H9 (cell line): Measurements from ENCODE around the gene SLC25A17. TPM values are rescaled to one million over a fixed set of nuclear protein-coding genes. Genes with fewer than 3 reads are reported as not detected.
A peak's percentile ranks its signal among the peaks of the same experiment; 100 is the strongest.

Source experiments
- DNase-seq: peaks from one replicate; pipeline ENCODE4 v3.0.0-alpha.2; 2017
- H2AFZ ChIP-seq: one replicate; pipeline ENCODE4 v1.6.1; 2013; ENCODE audit warnings: mild to moderate bottlenecking, low read length, control low read depth, moderate library complexity
- H2AK5ac ChIP-seq: 2 replicates; pipeline ENCODE4 v1.6.1; 2013; ENCODE audit warnings: low read length, control low read depth, mixed read lengths; ENCODE audit not compliant: insufficient read length
- H2BK120ac ChIP-seq: one replicate; pipeline ENCODE4 v1.6.1; 2013; ENCODE audit warnings: low read depth, mild to moderate bottlenecking, low read length, control low read depth, inconsistent platforms; ENCODE audit not compliant: poor library complexity, severe bottlenecking
- H2BK12ac ChIP-seq: 2 replicates; pipeline ENCODE4 v1.6.1; 2013; ENCODE audit warnings: low read length, control low read depth, mixed read lengths, low read depth; ENCODE audit not compliant: insufficient read length
- H2BK15ac ChIP-seq: 2 replicates; pipeline ENCODE4 v1.6.1; 2013; ENCODE audit warnings: low read depth, low read length, control low read depth
- H2BK20ac ChIP-seq: one replicate; pipeline ENCODE4 v1.6.1; 2013; ENCODE audit warnings: low read depth, mild to moderate bottlenecking, low read length, control low read depth, inconsistent platforms; ENCODE audit not compliant: poor library complexity, severe bottlenecking
- H2BK5ac ChIP-seq: 2 replicates; pipeline ENCODE4 v1.6.1; 2013; ENCODE audit warnings: low read length, control low read depth, mixed read lengths; ENCODE audit not compliant: insufficient read length
- H3K14ac ChIP-seq: 2 replicates; pipeline ENCODE4 v1.6.1; 2013; ENCODE audit warnings: low read length, control low read depth; ENCODE audit not compliant: insufficient read depth
- H3K18ac ChIP-seq: 2 replicates; pipeline ENCODE4 v1.6.1; 2013; ENCODE audit warnings: low read depth, mild to moderate bottlenecking, mixed read lengths, low read length, control low read depth; ENCODE audit not compliant: insufficient read length
- H3K23ac ChIP-seq: 2 replicates; pipeline ENCODE4 v1.6.1; 2013; ENCODE audit warnings: low read length, control low read depth, mixed read lengths, low read depth; ENCODE audit not compliant: insufficient read length
- H3K23me2 ChIP-seq: 2 replicates; pipeline ENCODE4 v1.6.1; 2013; ENCODE audit warnings: low read depth, mild to moderate bottlenecking, mixed read lengths, low read length, control low read depth; ENCODE audit not compliant: insufficient read length, poor library complexity, severe bottlenecking
- H3K27ac ChIP-seq: 2 replicates; pipeline ENCODE4 v1.5.1; 2013; ENCODE audit warnings: low read length, control low read depth, mixed read lengths, low read depth; ENCODE audit not compliant: insufficient read length
- H3K27me3 ChIP-seq: 2 replicates; pipeline ENCODE4 v1.6.1; 2013; ENCODE audit warnings: low read length, control low read depth, inconsistent platforms; ENCODE audit not compliant: insufficient read depth
- H3K4ac ChIP-seq: 2 replicates; pipeline ENCODE4 v1.6.1; 2013; ENCODE audit warnings: low read depth, mild to moderate bottlenecking, control low read depth, inconsistent platforms, low read length, moderate library complexity
- H3K4me1 ChIP-seq: 2 replicates; pipeline ENCODE4 v1.6.1; 2013; ENCODE audit warnings: low read length, control low read depth, inconsistent platforms; ENCODE audit not compliant: insufficient read depth
- H3K4me2 ChIP-seq: 2 replicates; pipeline ENCODE4 v1.6.1; 2013; ENCODE audit warnings: low read length, control low read depth, mixed read lengths; ENCODE audit not compliant: insufficient read length, insufficient read depth
- H3K56ac ChIP-seq: 2 replicates; pipeline ENCODE4 v1.6.1; 2013; ENCODE audit warnings: low read depth, mild to moderate bottlenecking, mixed read lengths, low read length, control low read depth; ENCODE audit not compliant: insufficient read length
- H3K79me1 ChIP-seq: 2 replicates; pipeline ENCODE4 v1.6.1; 2013; ENCODE audit warnings: low read depth, mild to moderate bottlenecking, moderate library complexity, low read length, control low read depth, inconsistent platforms; ENCODE audit not compliant: insufficient read depth, poor library complexity, severe bottlenecking
- H3K79me2 ChIP-seq: 2 replicates; pipeline ENCODE4 v1.6.1; 2013; ENCODE audit warnings: low read length, control low read depth, inconsistent platforms; ENCODE audit not compliant: insufficient read depth
- H3K9ac ChIP-seq: 2 replicates; pipeline ENCODE4 v1.6.1; 2013; ENCODE audit warnings: low read length, control low read depth, mixed read lengths; ENCODE audit not compliant: insufficient read length; ENCODE audit errors: extremely low read depth
- H3K9me3 ChIP-seq: one replicate; pipeline ENCODE4 v1.6.1; 2013; ENCODE audit warnings: low read depth, low read length, inconsistent platforms; ENCODE audit not compliant: control insufficient read depth
- H3T11ph ChIP-seq: one replicate; pipeline ENCODE4 v1.6.1; 2013; ENCODE audit warnings: mild to moderate bottlenecking, low read length, control low read depth, inconsistent platforms
- H4K20me1 ChIP-seq: one replicate; pipeline ENCODE4 v1.6.1; 2013; ENCODE audit not compliant: control insufficient read depth, insufficient read length, insufficient read depth
- H4K5ac ChIP-seq: 2 replicates; pipeline ENCODE4 v1.6.1; 2013; ENCODE audit warnings: low read depth, mild to moderate bottlenecking, mixed read lengths, low read length, control low read depth; ENCODE audit not compliant: insufficient read length
- H4K8ac ChIP-seq: replicated peaks from 2 replicates; pipeline ENCODE4 v1.6.1; 2013; ENCODE audit warnings: low read length, control low read depth, mixed read lengths, low read depth; ENCODE audit not compliant: insufficient read length
- H4K91ac ChIP-seq: 2 replicates; pipeline ENCODE4 v1.6.1; 2013; ENCODE audit warnings: low read depth, mild to moderate bottlenecking, moderate library complexity, mixed read lengths, low read length, control low read depth; ENCODE audit not compliant: insufficient read length
- H3K27ac Mint-ChIP-seq, 3 experiments: 2 replicates in 2 of 3; 3 replicates in 1 of 3; pipeline ENCODE4 v1.8.0; 2020 to 2021; ENCODE audit warnings: mixed read lengths in 3 of 3, mild to moderate bottlenecking in 1 of 3, moderate library complexity in 1 of 3
- H3K27me3 Mint-ChIP-seq: 2 replicates; pipeline ENCODE4 v1.8.0; 2021; ENCODE audit warnings: low read depth, mild to moderate bottlenecking, moderate library complexity, mixed read lengths
- H3K36me3 Mint-ChIP-seq, 3 experiments: 2 replicates in 2 of 3; 3 replicates in 1 of 3; pipeline ENCODE4 v1.8.0; 2020 to 2021; ENCODE audit warnings: low read depth in 3 of 3, mixed read lengths in 3 of 3; ENCODE audit not compliant: insufficient read depth in 1 of 3
- H3K4me1 Mint-ChIP-seq, 2 experiments: 2 replicates each; pipeline ENCODE4 v1.8.0; 2020; ENCODE audit warnings: mixed read lengths in 2 of 2
- H3K4me3 Mint-ChIP-seq, 2 experiments: 2 replicates in 1 of 2; 3 replicates in 1 of 2; pipeline ENCODE4 v1.8.0; 2020 to 2021; ENCODE audit warnings: mild to moderate bottlenecking in 2 of 2, mixed read lengths in 2 of 2, moderate library complexity in 1 of 2
- H3K9me3 Mint-ChIP-seq, 2 experiments: 2 replicates in 1 of 2; 3 replicates in 1 of 2; pipeline ENCODE4 v1.8.0; 2020; ENCODE audit warnings: mild to moderate bottlenecking in 2 of 2, mixed read lengths in 2 of 2, moderate library complexity in 1 of 2
- total RNA-seq: library from RNA; stranded (reverse); gene quantifications from 2 replicates; pipeline ENCODE4 v1.2.1, GENCODE V29; 2021
- TF ChIP-seq, protein P1 (sequence below): fragments of 200-600 bp; sonication (generic); conservative IDR thresholded peaks from 3 replicates; pipeline ENCODE4 v1.8.0; 2021; ENCODE audit warnings: antibody characterized with exemption, mild to moderate bottlenecking

SLC25A17 gene
- total RNA-seq, 1 experiment from 2014 or later = 26.5 TPM

DNA sequence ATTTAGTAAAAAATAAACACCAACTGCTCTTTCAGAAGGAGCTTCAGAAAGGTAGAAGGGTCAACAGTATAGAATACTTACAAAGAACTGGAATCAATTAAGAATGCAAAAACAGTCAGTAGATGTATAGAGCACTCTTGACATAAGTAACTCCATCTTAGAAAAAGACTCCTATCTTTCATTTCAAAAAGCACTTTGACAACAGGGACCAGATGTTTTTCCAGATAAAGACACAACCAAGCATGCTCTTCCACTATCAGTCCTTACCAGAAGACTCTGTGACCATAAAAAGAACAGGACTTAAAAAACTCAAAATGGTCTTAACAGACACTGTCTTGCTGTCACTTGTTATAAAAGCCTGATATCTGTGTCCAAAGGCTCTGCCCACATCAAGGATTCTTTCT, 5.2 kb downstream of the SLC25A17 start:
- peaks cover 13% of the 10 kb centered on the region; the same call in 1 of the 2 replicates for H3K79me2 ChIP-seq
- H3K23me2 ChIP-seq = peaks cover 3% of the 10 kb centered on the region
- no peak overlapping the region for H2BK12ac ChIP-seq
- no peak overlapping the region for H2BK5ac ChIP-seq
- no peak overlapping the region for H2AK5ac ChIP-seq
- H3K36me3 Mint-ChIP-seq = peaks cover 0 to 15% (median 9%) of the 10 kb centered on the region in 3 experiments; a peak in 5 of 7 replicates
- no peak overlapping the region for H3K4me2 ChIP-seq
- no peak overlapping the region for H3K4me3 Mint-ChIP-seq
- H3K27me3 Mint-ChIP-seq = no peaks in the 10 kb centered on the region; the same call in 1 of the 2 replicates
- H3K23ac ChIP-seq = no peak overlapping the region
- H3K9me3 ChIP-seq = no peaks in the 10 kb centered on the region
- H3K4me1 Mint-ChIP-seq = peaks cover 12 to 15% of the 10 kb centered on the region in 2 experiments
- no peak overlapping the region for H3K9ac ChIP-seq
- H3K18ac ChIP-seq = no peak overlapping the region
- H4K20me1 ChIP-seq = no peaks in the 10 kb centered on the region
- H3K27me3 ChIP-seq = no peaks in the 10 kb centered on the region
- H3K79me1 ChIP-seq = peaks cover 11% of the 10 kb centered on the region
- H3K27ac ChIP-seq = no peak overlapping the region
- H4K91ac ChIP-seq = no peak overlapping the region
- no peak overlapping the region for H2BK15ac ChIP-seq
- no peak overlapping the region for H2AFZ ChIP-seq
- no peak overlapping the region for H4K8ac ChIP-seq
- H3K27ac Mint-ChIP-seq = peak overlapping the region in 1 of 3 experiments; percentile 16; a peak in 1 of 7 replicates
- H3K14ac ChIP-seq = no peak overlapping the region
- no peaks in the 10 kb centered on the region for H3K4me1 ChIP-seq
- no peak overlapping the region for H2BK120ac ChIP-seq
- no peak overlapping the region for H4K5ac ChIP-seq
- no peak for DNase-seq
- no peak overlapping the region for H3K56ac ChIP-seq
- no peak overlapping the region for H3T11ph ChIP-seq
- no peak overlapping the region for H2BK20ac ChIP-seq
- no peak overlapping the region for H3K4ac ChIP-seq
- H3K9me3 Mint-ChIP-seq = no peaks in the 10 kb centered on the region
- TF ChIP-seq, protein P1, sequence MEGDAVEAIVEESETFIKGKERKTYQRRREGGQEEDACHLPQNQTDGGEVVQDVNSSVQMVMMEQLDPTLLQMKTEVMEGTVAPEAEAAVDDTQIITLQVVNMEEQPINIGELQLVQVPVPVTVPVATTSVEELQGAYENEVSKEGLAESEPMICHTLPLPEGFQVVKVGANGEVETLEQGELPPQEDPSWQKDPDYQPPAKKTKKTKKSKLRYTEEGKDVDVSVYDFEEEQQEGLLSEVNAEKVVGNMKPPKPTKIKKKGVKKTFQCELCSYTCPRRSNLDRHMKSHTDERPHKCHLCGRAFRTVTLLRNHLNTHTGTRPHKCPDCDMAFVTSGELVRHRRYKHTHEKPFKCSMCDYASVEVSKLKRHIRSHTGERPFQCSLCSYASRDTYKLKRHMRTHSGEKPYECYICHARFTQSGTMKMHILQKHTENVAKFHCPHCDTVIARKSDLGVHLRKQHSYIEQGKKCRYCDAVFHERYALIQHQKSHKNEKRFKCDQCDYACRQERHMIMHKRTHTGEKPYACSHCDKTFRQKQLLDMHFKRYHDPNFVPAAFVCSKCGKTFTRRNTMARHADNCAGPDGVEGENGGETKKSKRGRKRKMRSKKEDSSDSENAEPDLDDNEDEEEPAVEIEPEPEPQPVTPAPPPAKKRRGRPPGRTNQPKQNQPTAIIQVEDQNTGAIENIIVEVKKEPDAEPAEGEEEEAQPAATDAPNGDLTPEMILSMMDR = no peak
